Upper lobe of left lung (tissue), 4 donors: Measurements from ENCODE around the gene TTC33.

ENCODE experiments used
- EP300 ChIP-seq, 4 donors: sonication (generic); formaldehyde crosslinking; IDR thresholded peaks; one replicate each; pipeline ENCODE4 v1.5.1; 2017; ENCODE audit warnings: antibody characterized with exemption in 4 of 4, control low read depth in 2 of 4
- TF ChIP-seq, protein P1 (sequence below), 6 experiments: fragments of 450-650 bp in 4 of 6; fragments of 200-600 bp in 2 of 6; sonication (generic) in 2 of 6; IDR thresholded peaks; one replicate each; pipeline ENCODE4 v1.5.1; 2016 to 2019; ENCODE audit warnings: antibody characterized with exemption in 6 of 6

DNA sequence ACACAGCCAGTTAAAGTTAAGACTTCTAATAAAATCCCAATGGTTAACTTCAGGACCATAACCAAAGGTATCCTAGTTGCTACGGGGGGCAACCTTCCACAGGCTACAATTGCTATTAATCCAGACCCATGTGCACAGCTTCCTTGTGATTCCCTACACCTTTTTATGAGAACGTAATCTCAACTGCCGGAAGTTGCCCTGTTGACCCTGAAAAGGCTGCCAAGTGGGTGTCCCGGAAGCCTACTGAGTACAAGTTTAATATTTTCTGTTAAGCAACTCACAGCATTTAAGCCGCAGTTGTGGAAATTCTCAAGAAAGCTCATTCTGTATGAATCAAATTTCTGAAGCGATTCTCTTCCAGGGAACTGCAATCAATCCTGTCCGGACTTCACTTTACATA, 124.5 kb downstream of the TTC33 start:
- TF ChIP-seq, protein P1, sequence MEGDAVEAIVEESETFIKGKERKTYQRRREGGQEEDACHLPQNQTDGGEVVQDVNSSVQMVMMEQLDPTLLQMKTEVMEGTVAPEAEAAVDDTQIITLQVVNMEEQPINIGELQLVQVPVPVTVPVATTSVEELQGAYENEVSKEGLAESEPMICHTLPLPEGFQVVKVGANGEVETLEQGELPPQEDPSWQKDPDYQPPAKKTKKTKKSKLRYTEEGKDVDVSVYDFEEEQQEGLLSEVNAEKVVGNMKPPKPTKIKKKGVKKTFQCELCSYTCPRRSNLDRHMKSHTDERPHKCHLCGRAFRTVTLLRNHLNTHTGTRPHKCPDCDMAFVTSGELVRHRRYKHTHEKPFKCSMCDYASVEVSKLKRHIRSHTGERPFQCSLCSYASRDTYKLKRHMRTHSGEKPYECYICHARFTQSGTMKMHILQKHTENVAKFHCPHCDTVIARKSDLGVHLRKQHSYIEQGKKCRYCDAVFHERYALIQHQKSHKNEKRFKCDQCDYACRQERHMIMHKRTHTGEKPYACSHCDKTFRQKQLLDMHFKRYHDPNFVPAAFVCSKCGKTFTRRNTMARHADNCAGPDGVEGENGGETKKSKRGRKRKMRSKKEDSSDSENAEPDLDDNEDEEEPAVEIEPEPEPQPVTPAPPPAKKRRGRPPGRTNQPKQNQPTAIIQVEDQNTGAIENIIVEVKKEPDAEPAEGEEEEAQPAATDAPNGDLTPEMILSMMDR (IDR thresholded peaks at IDR 0.05), result no peak
- no peak for TF ChIP-seq EP300 (IDR thresholded peaks at IDR 0.05)
